NCI-H524 (cell line): ENCODE measurements around the gene PTN.

Source experiments
- DNase-seq, 2 experiments: peaks; one replicate each; lab custom pipeline; 2025; lab: John Stamatoyannopoulos, UW

Gene PTN

GRCh38 chr7:137324796-137325696 is 18.5 kb downstream of the PTN start:
- DNase-seq: no peak

GRCh38 chr7:137316648-137317353 is 26.7 kb downstream of the PTN start:
- DNase-seq: peak in 1 of 2 experiments; percentile 43

GRCh38 chr7:137313201-137313600 is 30.3 kb downstream of the PTN start:
- DNase-seq: no peak

- no peak for DNase-seq
Measured at GRCh38 chr7:137306748-137307147, 36.8 kb downstream of the PTN start.

GRCh38 chr7:137305901-137306621 is 37.5 kb downstream of the PTN start:
- no peak for DNase-seq

- DNase-seq: no peak
Measured at GRCh38 chr7:137304624-137305235, 38.8 kb downstream of the PTN start.

DNA sequence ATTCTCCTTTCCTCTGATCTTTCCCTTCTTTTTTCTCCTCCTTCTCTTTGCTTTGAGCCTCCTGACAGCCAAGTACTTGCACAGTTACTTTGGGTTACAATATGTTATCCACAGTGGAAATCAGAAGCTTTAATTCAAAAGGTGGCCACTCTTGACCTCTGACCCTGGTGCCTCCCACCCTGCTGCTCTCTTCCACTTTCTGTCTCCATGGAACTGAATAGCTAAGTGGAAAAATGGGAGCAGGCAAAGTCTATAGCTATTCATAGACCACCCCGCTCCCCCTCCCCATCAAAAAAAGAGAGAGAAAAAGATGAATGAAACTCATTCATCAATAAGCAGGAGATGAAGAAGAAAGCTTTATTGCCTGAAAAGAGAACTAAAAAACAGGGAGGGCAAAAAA is 39.4 kb downstream of the PTN start:
- no peak for DNase-seq

DNA sequence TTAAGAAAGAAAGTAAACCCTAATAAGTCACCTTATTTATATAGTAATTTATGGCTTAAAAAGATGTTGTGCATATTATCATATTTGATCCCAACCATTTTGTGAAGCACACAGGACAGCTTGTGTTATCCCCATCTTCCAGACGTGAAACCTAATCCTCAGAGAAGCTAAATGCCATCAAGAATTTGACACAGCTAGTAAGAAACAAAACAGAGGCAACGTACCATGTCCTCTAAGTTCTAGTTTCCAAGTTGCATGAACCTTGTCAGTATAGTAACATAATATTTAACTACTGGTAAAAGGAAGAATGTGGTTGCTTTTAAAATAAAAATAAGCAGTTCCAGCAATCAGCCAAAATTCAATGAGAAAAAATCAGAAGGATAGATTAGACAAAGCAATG is 41.5 kb downstream of the PTN start:
- no peak for DNase-seq

DNA sequence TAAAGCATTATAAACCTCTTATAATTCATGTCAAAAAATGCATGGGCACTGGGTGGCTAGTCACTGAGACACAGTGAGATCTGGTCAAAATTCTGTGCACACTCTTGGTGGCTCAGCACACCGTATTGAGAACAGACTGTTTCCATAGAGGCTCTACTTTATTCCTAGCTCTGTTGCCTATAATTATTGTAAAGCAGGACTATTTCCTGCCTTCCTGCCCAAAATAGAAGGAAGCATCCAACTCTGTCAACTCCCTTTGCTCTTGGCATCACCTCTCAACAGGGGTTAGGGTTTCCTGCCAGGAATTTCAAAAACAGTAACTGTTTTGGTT is 45.1 kb downstream of the PTN start:
- DNase-seq: no peak

GRCh38 chr7:137297551-137298463 is 45.7 kb downstream of the PTN start:
- no peak for DNase-seq

DNA sequence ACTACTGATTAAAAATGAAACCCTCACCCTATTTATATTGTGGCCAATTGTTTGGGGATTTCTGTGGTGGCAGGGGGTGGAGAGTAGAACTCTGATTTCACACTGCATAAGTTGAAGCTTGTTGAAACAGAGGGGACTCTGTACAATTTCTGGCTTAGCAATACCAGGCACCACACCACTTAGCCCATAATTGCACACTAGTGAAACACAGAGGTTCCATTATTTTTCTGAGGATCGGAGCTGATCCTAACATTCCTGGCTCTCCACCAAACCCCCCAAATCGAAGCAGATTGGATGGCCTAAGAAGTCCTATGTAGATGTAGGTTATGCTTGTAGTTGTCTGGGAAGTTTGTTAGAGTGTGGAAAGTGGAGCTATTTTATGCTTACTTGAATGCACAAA is 47.0 kb downstream of the PTN start:
- no peak for DNase-seq

GRCh38 chr7:137295739-137296324 is 47.7 kb downstream of the PTN start:
- no peak for DNase-seq

- DNase-seq: no peak
Measured at GRCh38 chr7:137289101-137289500, 54.4 kb downstream of the PTN start.

- no peak for DNase-seq
Measured at GRCh38 chr7:137287651-137288258, 55.8 kb downstream of the PTN start.

- no peak for DNase-seq
Measured at GRCh38 chr7:137283153-137283552, 60.4 kb downstream of the PTN start.

GRCh38 chr7:137282043-137282442 is 61.5 kb downstream of the PTN start:
- no peak for DNase-seq

- DNase-seq: no peak
Measured at GRCh38 chr7:137276189-137276588, 67.3 kb downstream of the PTN start.

- no peak for DNase-seq
Measured at GRCh38 chr7:137272249-137272648, 71.3 kb downstream of the PTN start.

- no peak for DNase-seq
Measured at GRCh38 chr7:137269240-137269639, 74.3 kb downstream of the PTN start.
